ENCODE results near the gene BPIFB4. TPM values are rescaled to one million over a fixed set of nuclear protein-coding genes. Genes with fewer than 3 reads are reported as not detected.
"Not testable (repeated sequence)": the region's sequence is repeated elsewhere in the genome, so short reads cannot be mapped to it uniquely, and the experiment has no call there.

The BPIFB4 gene
- total RNA-seq, 1 experiment from 2014 or later, result not detected

- Histone ChIP-seq H3K27ac (no peak overlapping the region), H3K4me3 (no peak overlapping the region), H3K4me1 (replicated peaks; ENCODE audit: insufficient read depth) (no peaks in the 10 kb centered on the region), H3K9me3 (ENCODE audit: insufficient read depth, low read depth) (peaks cover 9% of the 10 kb centered on the region; the same call in 1 of the 2 replicates), H3K9me2 (ENCODE audit: insufficient read depth) (no peaks in the 10 kb centered on the region), H2AFZ (no peak overlapping the region), H3K79me2 (ENCODE audit: low read depth) (no peaks in the 10 kb centered on the region), H3K36me3 (ENCODE audit: low read depth) (no peaks in the 10 kb centered on the region), H3K4me2 (no peak overlapping the region), H4K20me1 (ENCODE audit: insufficient read depth) (no peaks in the 10 kb centered on the region), H3F3A (ENCODE audit: insufficient read depth, low read depth) (no peaks in the 10 kb centered on the region), H3K27me3 (ENCODE audit: insufficient read depth, low read depth) (peaks cover 79% of the 10 kb centered on the region)
- DNase-seq, result no peak
- intact Hi-C loops (cut with micrococcal nuclease; ENCODE audit: unreplicated experiment), result no loop called here
- TF ChIP-seq CTCF (conservative IDR thresholded peaks at IDR 0.05) (no peak), EZH2 (IDR thresholded peaks at IDR 0.05; ENCODE audit: low read depth) (no peak)
- no TSS peak for BruUV-seq (replicated peaks)
- CTCF ChIA-PET, result no interaction called here
- POLR2A ChIA-PET (ENCODE audit: unreplicated experiment), result no interaction called here
Measured at GRCh38 chr20:33042983-33043730, 36.3 kb upstream of the BPIFB4 start.

- Histone ChIP-seq H2AFZ (no peak overlapping the region), H3K4me1 (replicated peaks; ENCODE audit: insufficient read depth) (no peaks in the 10 kb centered on the region), H3K27me3 (ENCODE audit: insufficient read depth, low read depth) (peaks cover 79% of the 10 kb centered on the region), H3K4me2 (no peak overlapping the region), H4K20me1 (ENCODE audit: insufficient read depth) (no peaks in the 10 kb centered on the region), H3K27ac (no peak overlapping the region), H3K79me2 (ENCODE audit: low read depth) (no peaks in the 10 kb centered on the region), H3K9me3 (ENCODE audit: insufficient read depth, low read depth) (peaks cover 9% of the 10 kb centered on the region; the same call in 1 of the 2 replicates), H3K9me2 (ENCODE audit: insufficient read depth) (no peaks in the 10 kb centered on the region), H3K36me3 (ENCODE audit: low read depth) (no peaks in the 10 kb centered on the region), H3F3A (ENCODE audit: insufficient read depth, low read depth) (no peaks in the 10 kb centered on the region), H3K4me3 (no peak overlapping the region)
- DNase-seq, result no peak
- intact Hi-C loops (cut with micrococcal nuclease; ENCODE audit: unreplicated experiment), result no loop called here
- ChIA-PET CTCF (no interaction called here), POLR2A (ENCODE audit: unreplicated experiment) (no interaction called here)
- no TSS peak for BruUV-seq (replicated peaks)
- TF ChIP-seq CTCF (conservative IDR thresholded peaks at IDR 0.05) (no peak), EZH2 (IDR thresholded peaks at IDR 0.05; ENCODE audit: low read depth) (no peak)
Measured at GRCh38 chr20:33043731-33044181, 35.7 kb upstream of the BPIFB4 start.

GRCh38 chr20:33045129-33045721 lies 34.2 kb upstream of the BPIFB4 start:
- H3K9me3 ChIP-seq (ENCODE audit: insufficient read depth, low read depth); BruUV-seq (replicated peaks); CTCF ChIA-PET; H3K79me2 ChIP-seq (ENCODE audit: low read depth); H2AFZ ChIP-seq; H3K4me1 ChIP-seq (replicated peaks; ENCODE audit: insufficient read depth); H3K36me3 ChIP-seq (ENCODE audit: low read depth); H3F3A ChIP-seq (ENCODE audit: insufficient read depth, low read depth); DNase-seq; H3K4me3 ChIP-seq; intact Hi-C loops (cut with micrococcal nuclease; ENCODE audit: unreplicated experiment); H3K9me2 ChIP-seq (ENCODE audit: insufficient read depth); H4K20me1 ChIP-seq (ENCODE audit: insufficient read depth); H3K4me2 ChIP-seq; H3K27ac ChIP-seq; POLR2A ChIA-PET (ENCODE audit: unreplicated experiment): not testable (repeated sequence)
- peaks cover 65% of the 10 kb centered on the region for H3K27me3 ChIP-seq (ENCODE audit: insufficient read depth, low read depth)
